Stimulated activated CD8-positive, alpha-beta memory T cell treated with anti-CD3 and anti-CD28 coated beads, Interleukin-12 subunit alpha, Interleukin-12 subunit beta, amount 100 ng/mL, for 1 hour (primary cell): ENCODE measurements around the gene CCL13.
"Not testable (repeated sequence)": the region's sequence is repeated elsewhere in the genome, so short reads cannot be mapped to it uniquely, and the experiment has no call there.

Source experiments
- DNase-seq: peaks from one replicate; pipeline ENCODE4 v3.0.0-alpha.2; 2020; ENCODE audit warnings: low read depth

Gene CCL13

DNA sequence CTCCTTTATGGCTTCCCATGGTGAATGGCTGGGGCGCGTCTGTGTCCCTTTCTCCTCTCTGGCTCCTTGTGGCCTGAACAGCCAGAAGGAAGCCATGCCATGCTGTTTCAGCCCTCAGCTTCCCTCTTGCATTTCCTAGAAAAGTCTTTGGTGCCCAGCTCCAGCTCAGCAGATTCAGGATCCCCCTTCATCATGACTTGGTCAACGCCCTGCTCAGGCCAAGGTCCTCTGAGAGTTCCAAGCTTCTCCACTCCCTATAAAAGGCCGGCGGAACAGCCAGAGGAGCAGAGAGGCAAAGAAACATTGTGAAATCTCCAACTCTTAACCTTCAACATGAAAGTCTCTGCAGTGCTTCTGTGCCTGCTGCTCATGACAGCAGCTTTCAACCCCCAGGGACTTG is at the start of gene CCL13:
Gene CCL13, plus strand, starts transcription at position 287 of the 400 bp plus-strand sequence. Its CDS starts 47 bp downstream, at position 334.
- no peak for DNase-seq

- no peak for DNase-seq
Measured at GRCh38 chr17:34307110-34307509, 49.2 kb upstream of the CCL13 start.

GRCh38 chr17:34308371-34308770 is 47.9 kb upstream of the CCL13 start:
- no peak for DNase-seq

- DNase-seq = no peak
Measured at GRCh38 chr17:34311291-34311690, 45.0 kb upstream of the CCL13 start.

DNA sequence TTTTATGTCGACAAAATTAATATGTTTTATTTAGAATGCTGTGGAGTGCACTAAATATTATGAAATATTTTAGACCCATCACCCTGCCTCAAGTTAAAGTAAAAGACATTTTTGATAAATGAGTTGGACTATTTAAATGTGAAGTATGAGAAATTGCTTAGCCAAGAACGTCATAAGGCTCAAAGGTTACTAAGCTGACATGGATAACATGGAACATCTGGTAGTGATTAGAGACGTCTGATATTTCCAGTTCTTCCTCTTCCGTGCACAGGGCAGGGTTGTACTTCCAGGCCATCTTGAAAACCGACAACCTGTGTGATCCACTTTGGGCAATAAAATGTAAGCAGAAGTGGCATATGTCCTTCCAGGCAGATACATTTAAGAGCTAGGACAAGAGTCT is 44.2 kb upstream of the CCL13 start:
- no peak for DNase-seq

DNA sequence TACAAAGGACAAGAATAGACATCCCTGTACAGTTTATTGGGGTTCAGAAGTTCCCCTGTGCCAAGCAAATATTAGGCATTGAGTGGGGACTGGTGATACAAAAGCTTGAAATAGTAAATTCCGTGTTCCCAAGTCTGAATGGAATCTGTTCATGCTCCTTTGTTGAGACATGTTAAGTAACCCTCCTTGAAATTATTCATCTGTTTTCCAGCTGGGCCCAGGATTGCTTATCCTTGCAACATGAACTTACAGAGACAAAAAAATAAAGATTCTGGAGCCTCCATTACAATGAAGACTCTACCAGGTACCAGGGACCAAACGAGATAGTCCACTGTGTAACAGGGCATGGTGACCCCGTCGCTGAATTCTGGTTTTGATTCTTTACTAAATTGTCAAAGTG is 43.1 kb upstream of the CCL13 start:
- DNase-seq = no peak

GRCh38 chr17:34314279-34314678 is 42.0 kb upstream of the CCL13 start:
- DNase-seq = no peak

DNA sequence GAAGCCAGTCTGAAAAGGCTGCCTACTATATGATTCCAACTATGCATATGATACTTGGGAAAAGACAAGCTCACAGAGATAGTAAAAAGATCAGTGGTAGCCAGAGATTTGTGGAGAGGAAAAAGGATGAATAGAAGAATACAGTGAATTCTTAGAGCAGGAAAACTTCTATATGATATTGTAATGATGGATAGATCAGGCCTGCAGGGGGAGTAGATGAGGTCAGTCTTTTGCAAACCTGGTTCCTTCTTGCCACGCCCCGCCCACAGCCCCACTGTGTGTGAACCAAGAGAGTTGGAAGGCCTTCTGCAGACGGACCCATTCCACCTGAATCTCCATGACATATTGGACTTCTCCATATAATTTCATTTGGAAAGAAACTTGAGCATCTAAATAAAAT is 37.8 kb upstream of the CCL13 start:
- DNase-seq = no peak

DNA sequence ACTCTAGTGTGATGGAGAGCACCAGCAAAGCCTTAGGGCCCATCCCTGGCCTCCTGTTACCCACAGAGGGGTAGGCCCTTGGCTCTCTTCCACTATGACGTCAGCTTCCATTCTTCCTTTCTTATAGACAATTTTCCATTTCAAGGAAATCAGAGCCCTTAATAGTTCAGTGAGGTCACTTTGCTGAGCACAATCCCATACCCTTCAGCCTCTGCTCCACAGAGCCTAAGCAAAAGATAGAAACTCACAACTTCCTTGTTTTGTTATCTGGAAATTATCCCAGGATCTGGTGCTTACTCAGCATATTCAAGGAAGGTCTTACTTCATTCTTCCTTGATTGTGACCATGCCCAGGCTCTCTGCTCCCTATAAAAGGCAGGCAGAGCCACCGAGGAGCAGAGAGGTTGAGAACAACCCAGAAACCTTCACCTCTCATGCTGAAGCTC is 37.2 kb upstream of the CCL13 start, which contains the start of gene CCL8:
Gene CCL8, plus strand, starts transcription at position 397 of the 445 bp plus-strand sequence. CDS start 67 bp downstream, outside the sequence.
- DNase-seq = no peak

GRCh38 chr17:34321964-34322363 is 34.3 kb upstream of the CCL13 start:
- DNase-seq = no peak

GRCh38 chr17:34327580-34327979 is 28.7 kb upstream of the CCL13 start:
- DNase-seq = not testable (repeated sequence)

GRCh38 chr17:34337701-34338100 is 18.6 kb upstream of the CCL13 start:
- DNase-seq = no peak

GRCh38 chr17:34339138-34339770 is 17.0 kb upstream of the CCL13 start:
- DNase-seq = no peak

DNA sequence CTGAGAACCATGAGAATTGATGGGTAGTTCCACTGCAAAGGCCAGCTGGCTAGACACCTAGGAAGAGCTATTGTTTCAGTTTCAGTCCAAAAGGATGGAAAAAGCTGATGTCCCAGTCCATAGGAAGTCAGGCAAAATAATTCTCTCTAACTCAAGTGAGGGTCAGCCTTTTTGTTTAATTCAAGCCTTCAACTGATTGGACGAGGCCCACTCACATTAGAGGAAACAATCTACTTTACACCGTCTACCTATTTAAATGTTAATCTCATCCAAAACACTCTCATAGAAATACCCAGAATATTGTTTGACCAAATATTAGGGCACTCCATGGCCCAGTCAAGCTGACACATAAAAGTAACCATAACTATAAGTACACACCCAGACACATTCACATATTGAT is 14.4 kb upstream of the CCL13 start:
- DNase-seq = no peak

GRCh38 chr17:34347063-34347462 is 9.2 kb upstream of the CCL13 start:
- no peak for DNase-seq

DNA sequence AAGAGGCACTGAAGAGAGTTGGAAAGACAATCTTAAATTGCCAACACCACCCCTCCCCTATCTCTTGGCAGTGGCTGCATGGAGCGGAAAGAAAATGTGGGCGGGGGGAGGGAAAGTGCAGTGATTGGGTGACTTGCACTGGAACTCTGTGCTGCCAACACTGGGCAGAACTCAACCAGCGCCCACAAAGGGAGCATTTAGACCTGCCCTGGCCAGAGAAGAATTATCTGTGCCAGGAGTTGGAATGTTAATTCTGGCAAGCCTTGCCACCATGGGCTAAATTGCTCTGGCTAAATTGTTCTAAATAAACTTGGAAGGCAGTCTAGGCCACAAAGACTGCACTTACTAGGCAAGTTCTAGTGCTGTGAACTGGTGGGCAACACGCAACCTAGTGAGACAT is 6.5 kb upstream of the CCL13 start:
- DNase-seq = no peak

GRCh38 chr17:34351096-34351495 is 5.2 kb upstream of the CCL13 start:
- no peak for DNase-seq

DNA sequence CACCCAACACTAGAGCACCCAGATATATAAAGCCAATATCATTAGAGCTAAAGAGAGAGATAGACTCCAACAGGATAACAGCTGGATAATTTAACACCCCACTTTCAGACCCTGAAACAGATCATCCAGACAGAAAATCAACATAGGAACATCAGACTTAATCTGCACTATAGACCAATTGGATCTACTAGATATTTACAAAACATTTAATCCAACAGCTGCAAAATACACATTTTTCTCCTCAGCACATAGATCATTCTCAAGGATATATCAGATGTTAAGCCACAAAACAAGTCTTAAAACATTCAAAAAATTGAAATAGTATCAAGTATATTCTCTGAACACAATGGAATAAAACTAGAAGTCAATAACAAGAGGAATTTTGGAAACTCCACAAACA is 4.1 kb upstream of the CCL13 start:
- DNase-seq = no peak

- DNase-seq = no peak
Measured at GRCh38 chr17:34354637-34355036, 1.6 kb upstream of the CCL13 start.

- DNase-seq = no peak
Measured at GRCh38 chr17:34357398-34357797, 1.1 kb downstream of the CCL13 start.

- DNase-seq = no peak
Measured at GRCh38 chr17:34358631-34359030, 2.4 kb downstream of the CCL13 start.

DNA sequence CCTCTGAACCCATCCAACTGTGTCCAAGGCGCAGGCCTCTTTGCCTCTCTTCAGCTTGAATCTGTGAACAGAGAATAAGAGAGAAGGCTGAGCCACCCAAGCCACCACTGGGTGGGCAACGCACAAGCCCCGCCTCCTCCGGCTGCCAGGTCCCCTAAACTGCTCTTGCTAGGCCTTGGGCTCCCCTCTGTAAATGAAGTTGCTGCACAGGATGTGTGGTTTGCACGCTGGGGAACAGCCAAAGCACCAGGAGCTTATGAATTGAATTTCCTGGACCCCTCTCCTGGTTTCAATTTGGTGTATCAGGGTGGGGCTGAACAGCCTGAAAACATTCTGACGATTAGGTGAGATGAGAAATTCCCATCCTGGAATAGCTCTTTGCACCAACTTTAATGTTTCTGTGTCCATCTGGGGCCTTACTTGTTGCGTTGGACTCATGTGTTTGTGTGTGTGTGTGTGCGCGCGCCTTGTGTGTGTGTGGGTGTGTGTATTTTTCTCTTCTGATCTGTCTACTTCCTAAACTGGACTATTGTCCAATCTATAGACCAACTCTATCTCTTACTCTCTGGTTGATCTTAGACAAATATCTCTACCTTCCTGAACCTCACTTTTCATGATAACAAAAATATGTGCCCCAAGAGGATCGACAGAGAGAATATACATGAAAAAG is 4.5 kb downstream of the CCL13 start:
- DNase-seq = no peak

DNA sequence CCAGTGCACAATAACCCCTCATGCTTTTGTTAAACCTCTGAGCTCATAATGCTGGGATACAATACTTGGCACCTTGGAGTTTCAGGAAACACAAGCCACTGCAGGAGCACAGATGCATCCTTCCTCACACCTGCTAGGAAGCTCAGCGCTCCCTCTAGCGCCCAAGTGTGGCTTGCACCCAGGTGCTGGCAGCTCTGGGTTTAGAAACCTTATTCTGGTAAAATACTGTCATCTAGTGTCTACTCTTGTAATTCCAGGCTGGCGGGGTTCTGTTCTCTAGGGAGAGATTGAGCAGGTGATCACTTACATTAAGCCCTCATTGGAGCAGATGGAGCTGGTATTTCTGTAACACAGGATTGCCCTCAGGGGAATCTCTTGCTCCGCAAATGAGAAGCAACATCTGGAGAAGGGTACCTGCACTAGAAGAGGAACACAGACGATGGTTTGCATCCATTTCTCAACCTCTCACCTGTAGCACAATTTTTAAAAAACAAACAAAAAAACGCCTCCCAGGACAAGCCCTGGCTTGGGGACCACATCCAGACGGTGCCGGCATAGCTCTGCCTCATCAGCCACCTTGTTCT is 5.3 kb downstream of the CCL13 start:
- no peak for DNase-seq
